AG04450 (cell line): ENCODE results near the gene DIP2C. TPM values are rescaled to one million over a fixed set of nuclear protein-coding genes. Genes with fewer than 3 reads are reported as not detected.

ENCODE experiments used
- CTCF ChIA-PET: fragments of 300-600, 350-600 bp; formaldehyde crosslinking; extraction: SDS; loops from one replicate; lab custom pipeline; 2022; ENCODE audit warnings: antibody characterized with exemption, inconsistent platforms; lab: Charles Lee
- POLR2A ChIA-PET: fragments of 350-600 bp; formaldehyde crosslinking; extraction: SDS; loops from one replicate; lab custom pipeline; 2021; ENCODE audit warnings: antibody characterized with exemption, inconsistent platforms; lab: Yijun Ruan, JAX
- DNase-seq: peaks from one replicate; pipeline ENCODE4 v3.0.0-alpha.2; 2011; ENCODE audit warnings: low read depth, low spot score
- H3K27ac ChIP-seq: one replicate; pipeline ENCODE4 v1.5.1; 2012; ENCODE audit warnings: low read depth, low read length, control low read depth
- H3K27me3 ChIP-seq: one replicate; pipeline ENCODE4 v1.6.0; 2012; ENCODE audit warnings: low read length; ENCODE audit not compliant: control insufficient read depth, insufficient read depth
- H3K4me3 ChIP-seq: 2 replicates; pipeline ENCODE4 v1.5.1; 2011; ENCODE audit warnings: mild to moderate bottlenecking, low read depth, low read length, control low read depth
- H3K9me3 ChIP-seq: 2 replicates; pipeline ENCODE4 v1.5.1; 2012; ENCODE audit warnings: low read length; ENCODE audit not compliant: control insufficient read depth, insufficient read depth
- polyA plus RNA-seq: library from polyadenylated mRNA; depleted of rRNA; stranded (reverse); fragments of >200 nt; gene quantifications from 2 replicates; pipeline ENCODE4 v1.2.3, GENCODE V29; 2011
- TF ChIP-seq, protein P1 (sequence below): IDR thresholded peaks from 2 replicates; pipeline ENCODE4 v1.5.1; 2011; ENCODE audit warnings: low read depth, low read length, control low read depth, inconsistent platforms

Gene DIP2C
- polyA plus RNA-seq, 1 experiment: 9.6 TPM

DNA sequence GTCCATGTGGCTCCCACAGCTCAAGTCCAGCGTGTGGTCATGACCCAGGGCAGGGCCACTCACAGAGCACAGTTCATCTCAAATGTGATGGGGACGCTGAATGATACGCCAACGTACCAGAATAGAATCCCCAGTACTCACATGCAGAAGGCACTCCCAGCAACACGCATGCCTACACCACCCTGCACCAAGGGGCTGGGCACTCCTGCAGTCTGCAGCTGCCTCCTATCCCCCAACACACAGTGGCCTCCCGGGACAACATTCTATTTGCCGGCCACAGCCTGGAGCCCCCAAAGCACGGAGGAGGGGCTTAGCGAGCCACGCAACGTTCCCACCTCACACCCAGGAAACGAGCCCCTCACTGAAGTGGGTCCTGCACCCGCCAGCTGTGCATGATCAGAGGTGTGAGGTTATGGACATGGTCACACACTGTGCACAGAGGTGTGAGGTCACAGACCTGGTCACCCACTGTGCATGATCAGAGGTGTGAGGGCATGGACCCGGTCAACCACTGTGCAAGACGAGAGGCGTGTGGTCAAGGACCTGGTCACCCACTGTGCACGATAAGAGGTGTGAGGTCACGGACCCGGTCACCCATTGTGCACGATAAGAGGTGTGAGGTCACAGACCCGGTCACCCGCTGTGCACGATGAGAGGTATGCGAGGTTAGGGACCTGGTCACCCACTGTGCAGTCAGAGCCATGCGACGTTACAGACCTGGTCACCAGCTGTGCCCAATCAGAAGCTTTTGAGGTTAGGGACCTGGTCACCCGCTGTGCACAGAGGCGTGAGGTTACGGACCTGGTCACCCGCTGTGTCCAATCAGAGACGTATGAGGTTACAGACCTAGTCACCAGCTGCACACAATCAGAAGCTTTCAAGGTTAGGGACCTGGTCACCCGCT lies 182.8 kb downstream of the DIP2C start:
- Histone ChIP-seq H3K27me3 (no peaks in the 10 kb centered on the region), H3K4me3 (no peak overlapping the region), H3K27ac (no peak overlapping the region), H3K9me3 (no peaks in the 10 kb centered on the region)
- POLR2A ChIA-PET: no interaction called here
- CTCF ChIA-PET: no interaction called here
- TF ChIP-seq, protein P1, sequence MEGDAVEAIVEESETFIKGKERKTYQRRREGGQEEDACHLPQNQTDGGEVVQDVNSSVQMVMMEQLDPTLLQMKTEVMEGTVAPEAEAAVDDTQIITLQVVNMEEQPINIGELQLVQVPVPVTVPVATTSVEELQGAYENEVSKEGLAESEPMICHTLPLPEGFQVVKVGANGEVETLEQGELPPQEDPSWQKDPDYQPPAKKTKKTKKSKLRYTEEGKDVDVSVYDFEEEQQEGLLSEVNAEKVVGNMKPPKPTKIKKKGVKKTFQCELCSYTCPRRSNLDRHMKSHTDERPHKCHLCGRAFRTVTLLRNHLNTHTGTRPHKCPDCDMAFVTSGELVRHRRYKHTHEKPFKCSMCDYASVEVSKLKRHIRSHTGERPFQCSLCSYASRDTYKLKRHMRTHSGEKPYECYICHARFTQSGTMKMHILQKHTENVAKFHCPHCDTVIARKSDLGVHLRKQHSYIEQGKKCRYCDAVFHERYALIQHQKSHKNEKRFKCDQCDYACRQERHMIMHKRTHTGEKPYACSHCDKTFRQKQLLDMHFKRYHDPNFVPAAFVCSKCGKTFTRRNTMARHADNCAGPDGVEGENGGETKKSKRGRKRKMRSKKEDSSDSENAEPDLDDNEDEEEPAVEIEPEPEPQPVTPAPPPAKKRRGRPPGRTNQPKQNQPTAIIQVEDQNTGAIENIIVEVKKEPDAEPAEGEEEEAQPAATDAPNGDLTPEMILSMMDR: no peak
- no peak for DNase-seq

DNA sequence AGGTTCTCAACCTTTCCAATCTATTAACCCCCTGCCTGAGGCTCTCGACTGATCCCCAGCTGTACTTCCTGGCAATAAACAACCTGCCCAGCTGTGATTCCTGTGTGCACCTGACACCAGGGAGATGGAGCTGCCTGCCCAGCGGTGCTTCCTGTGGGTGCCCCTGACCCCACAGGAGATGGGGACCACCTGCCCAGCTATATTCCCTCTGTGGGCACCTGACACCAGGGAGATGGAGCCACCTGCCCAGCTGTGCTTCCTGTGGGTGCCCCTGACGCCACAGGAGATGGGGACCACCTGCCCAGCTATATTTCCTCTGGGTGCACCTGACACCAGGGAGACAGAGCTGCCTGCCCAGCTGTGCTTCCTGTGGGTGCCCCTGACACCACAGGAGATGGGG lies 184.0 kb downstream of the DIP2C start:
- Histone ChIP-seq H3K4me3 (no peak overlapping the region), H3K27me3 (no peaks in the 10 kb centered on the region), H3K9me3 (no peaks in the 10 kb centered on the region), H3K27ac (no peak overlapping the region)
- CTCF ChIA-PET: no interaction called here
- DNase-seq: no peak
- TF ChIP-seq, protein P1: no peak
- POLR2A ChIA-PET: no interaction called here

DNA sequence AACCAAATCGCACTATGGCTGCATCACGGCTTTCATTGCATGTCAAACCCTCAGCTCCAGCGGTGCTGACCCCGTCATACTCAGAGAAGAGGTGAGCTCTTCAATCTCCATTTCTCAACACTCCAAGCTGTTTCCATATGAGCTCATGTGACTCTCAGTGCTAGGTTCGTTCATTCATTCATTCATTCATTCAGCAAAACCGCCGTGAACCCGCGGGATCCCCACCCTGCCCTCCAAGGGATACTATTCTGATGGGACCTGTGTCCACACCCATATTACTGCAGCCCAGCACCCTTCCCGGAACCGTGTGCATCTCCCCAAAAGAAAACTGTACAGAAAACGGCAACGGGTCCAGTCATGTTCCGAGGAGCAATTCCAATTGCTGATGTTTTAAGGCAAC lies 184.7 kb downstream of the DIP2C start:
- POLR2A ChIA-PET: no interaction called here
- H3K9me3 ChIP-seq: no peaks in the 10 kb centered on the region
- no peak for DNase-seq
- no peak overlapping the region for H3K4me3 ChIP-seq
- no peaks in the 10 kb centered on the region for H3K27me3 ChIP-seq
- CTCF ChIA-PET: no interaction called here
- no peak overlapping the region for H3K27ac ChIP-seq
- TF ChIP-seq, protein P1: no peak

GRCh38 chr10:504121-504611 lies 185.3 kb downstream of the DIP2C start:
- CTCF ChIA-PET: no interaction called here
- POLR2A ChIA-PET: no interaction called here
- H3K27ac ChIP-seq: no peak overlapping the region

More at GRCh38 chr10:504121-504611, 185.3 kb downstream of the DIP2C start:
- DNase-seq: no peak
- H3K4me3 ChIP-seq: no peak overlapping the region
- TF ChIP-seq, protein P1: no peak
- H3K27me3 ChIP-seq: no peaks in the 10 kb centered on the region
- H3K9me3 ChIP-seq: no peaks in the 10 kb centered on the region
